HEK293 (cell line): ENCODE measurements around the gene METTL16.

ENCODE experiments used
- ATF2 ChIP-seq: fragments of 450-650 bp; formaldehyde crosslinking; IDR thresholded peaks from 2 replicates; pipeline ENCODE4 v1.5.1; 2016; ENCODE audit warnings: missing biosample characterization, missing genetic modification characterization, low read depth
- CTCF ChIP-seq: fragments of 450-650 bp; formaldehyde crosslinking; IDR thresholded peaks from 2 replicates; pipeline ENCODE4 v1.5.1; 2016; ENCODE audit warnings: missing biosample characterization, missing genetic modification characterization
- YY1 ChIP-seq: fragments of 450-650 bp; formaldehyde crosslinking; IDR thresholded peaks from 2 replicates; pipeline ENCODE4 v1.5.1; 2018; ENCODE audit warnings: missing biosample characterization, missing genetic modification characterization
- ZNF362 ChIP-seq: fragments of 450-650 bp; formaldehyde crosslinking; IDR thresholded peaks from 2 replicates; pipeline ENCODE4 v1.5.1; 2016; ENCODE audit warnings: missing biosample characterization, missing genetic modification characterization
- ZNF530 ChIP-seq: fragments of 450-650 bp; formaldehyde crosslinking; IDR thresholded peaks from 2 replicates; pipeline ENCODE4 v1.5.1; 2016; ENCODE audit warnings: low read depth, missing biosample characterization, missing genetic modification characterization
- ZNF639 ChIP-seq: fragments of 450-650 bp; formaldehyde crosslinking; IDR thresholded peaks from 2 replicates; pipeline ENCODE4 v1.5.1; 2016; ENCODE audit warnings: missing biosample characterization, missing genetic modification characterization

- TF ChIP-seq ZNF639 (tag by site-specific recombination) (no peak), ATF2 (tag by site-specific recombination) (no peak), YY1 (tag by site-specific recombination) (no peak), CTCF (tag by site-specific recombination) (no peak), ZNF362 (tag by site-specific recombination) (no peak), ZNF530 (tag by site-specific recombination) (no peak)
Observed at GRCh38 chr17:2456475-2456874, 55.2 kb downstream of the METTL16 start.
